Adrenal gland (tissue), 19 donors: ENCODE measurements around the gene ARHGAP30. TPM values are rescaled to one million over a fixed set of nuclear protein-coding genes. Genes with fewer than 3 reads are reported as not detected.
"Not testable (repeated sequence)": the region's sequence is repeated elsewhere in the genome, so short reads cannot be mapped to it uniquely, and the experiment has no call there.

Experiments
- DNase-seq, 7 donors: peaks; one replicate each; pipeline ENCODE4 v3.0.0-alpha.2; 2019 to 2020
- H3K27ac ChIP-seq, 5 donors: fragments of 200-600 bp; sonication (generic) in 4 of 5; 1 replicate in 3 of 5; 2 replicates in 2 of 5; pipeline versions ENCODE4 v1.5.1 to v1.8.0; 2016 to 2020; ENCODE audit warnings: mild to moderate bottlenecking in 1 of 5
- H3K27me3 ChIP-seq: fragments of 200-600 bp; 2 replicates; pipeline ENCODE4 v1.8.0; 2021
- H3K36me3 ChIP-seq, 2 donors: fragments of 200-600 bp; replicated peaks in 1 of 2; 1 replicate in 1 of 2; 2 replicates in 1 of 2; pipeline versions ENCODE4 v1.5.1 to v1.8.0; 2018 to 2022
- H3K4me1 ChIP-seq, 2 donors: fragments of 200-600 bp; replicated peaks in 1 of 2; 1 replicate in 1 of 2; 2 replicates in 1 of 2; pipeline versions ENCODE4 v1.5.1 to v1.8.0; 2018 to 2021
- H3K4me3 ChIP-seq, 4 donors: fragments of 200-600 bp; sonication (generic) in 3 of 4; one replicate each; pipeline ENCODE4 v1.5.1; 2016 to 2018
- H3K9me3 ChIP-seq, 3 donors: fragments of 200-600 bp; sonication (generic) in 1 of 3; replicated peaks in 1 of 3; 1 replicate in 2 of 3; 2 replicates in 1 of 3; pipeline versions ENCODE4 v1.5.1 to v1.8.0; 2016 to 2021
- POLR2A ChIP-seq, 2 donors: fragments of 450-650 bp; IDR thresholded peaks; one replicate each; pipeline ENCODE4 v1.6.1; 2017; ENCODE audit warnings: antibody characterized with exemption in 2 of 2, mild to moderate bottlenecking in 2 of 2, moderate library complexity in 1 of 2
- WGBS, 4 donors: extraction: QIAGEN DNeasy Blood & Tissue Kit in 2 of 4; methylation state at CpG; one replicate each; pipeline versions ENCODE4 v1.1.5 to v1.1.7; 2013 to 2017; 5-methylcytosine and 5-hydroxymethylcytosine counted together
- intact Hi-C, 2 donors: fragments of 100-400 bp; cut with DNase I; formaldehyde crosslinking; loops; one replicate each; pipeline versions ENCODE4 v1.14.1 to v1.15.0; 2022 to 2023
- long read RNA-seq, 10 donors: library from polyadenylated mRNA in 3 of 10; unstranded in 2 of 10; stranded (forward) in 1 of 10; transcript quantifications; one replicate each; pipeline ENCODE4 v2.0.0 and lab custom pipeline, GENCODE V29; 2021 to 2026
- polyA plus RNA-seq, 3 donors: library from polyadenylated mRNA; stranded (reverse); fragments of 200-250 nt in 2 of 3; fragments of 350-450 nt in 1 of 3; fragmentation: Illumina TruSeq in 1 of 3; extraction: RNeasy Lipid Tissue Mini Kit (QIAGEN cat#74804) in 1 of 3; gene quantifications; one replicate each; pipeline ENCODE4 v1.2.3, GENCODE V29; 2013 to 2014
- total RNA-seq, 9 donors: library from RNA; depleted of rRNA in 4 of 9; stranded (reverse); fragments of >200 nt in 4 of 9; fragments of 120-200 nt in 1 of 9; fragmentation: NEBNext Ultra II Directional in 1 of 9; extraction: Animal tissue kit (Norgen Biotek cat#: 25700) in 1 of 9; gene quantifications; one replicate each; pipeline versions ENCODE4 v1.1.0 to v1.2.4, GENCODE V29; 2013 to 2023
- TF ChIP-seq, protein P1 (sequence below), 6 experiments: fragments of 450-650 bp in 4 of 6; fragments of 200-600 bp in 2 of 6; sonication (generic) in 1 of 6; IDR thresholded peaks; 1 replicate in 5 of 6; 2 replicates in 1 of 6; pipeline versions ENCODE4 v1.5.1 to v1.8.0; 2016 to 2021; ENCODE audit warnings: antibody characterized with exemption in 6 of 6, mild to moderate bottlenecking in 2 of 6, moderate library complexity in 1 of 6
- donor health status: healthy with polysubstance abuse.
- donor health status: Bipolar disorder and iron deficiency.
- donor health status: DM: yes; HTN: yes; CAD: no.
- donor health status: DM: no; HTN: no; CAD: no.
- donor health status: DM: no; HTN: no; CAD: no.
- donor health status: DM: yes; HTN: yes; CAD: no.

Gene ARHGAP30, protein sequence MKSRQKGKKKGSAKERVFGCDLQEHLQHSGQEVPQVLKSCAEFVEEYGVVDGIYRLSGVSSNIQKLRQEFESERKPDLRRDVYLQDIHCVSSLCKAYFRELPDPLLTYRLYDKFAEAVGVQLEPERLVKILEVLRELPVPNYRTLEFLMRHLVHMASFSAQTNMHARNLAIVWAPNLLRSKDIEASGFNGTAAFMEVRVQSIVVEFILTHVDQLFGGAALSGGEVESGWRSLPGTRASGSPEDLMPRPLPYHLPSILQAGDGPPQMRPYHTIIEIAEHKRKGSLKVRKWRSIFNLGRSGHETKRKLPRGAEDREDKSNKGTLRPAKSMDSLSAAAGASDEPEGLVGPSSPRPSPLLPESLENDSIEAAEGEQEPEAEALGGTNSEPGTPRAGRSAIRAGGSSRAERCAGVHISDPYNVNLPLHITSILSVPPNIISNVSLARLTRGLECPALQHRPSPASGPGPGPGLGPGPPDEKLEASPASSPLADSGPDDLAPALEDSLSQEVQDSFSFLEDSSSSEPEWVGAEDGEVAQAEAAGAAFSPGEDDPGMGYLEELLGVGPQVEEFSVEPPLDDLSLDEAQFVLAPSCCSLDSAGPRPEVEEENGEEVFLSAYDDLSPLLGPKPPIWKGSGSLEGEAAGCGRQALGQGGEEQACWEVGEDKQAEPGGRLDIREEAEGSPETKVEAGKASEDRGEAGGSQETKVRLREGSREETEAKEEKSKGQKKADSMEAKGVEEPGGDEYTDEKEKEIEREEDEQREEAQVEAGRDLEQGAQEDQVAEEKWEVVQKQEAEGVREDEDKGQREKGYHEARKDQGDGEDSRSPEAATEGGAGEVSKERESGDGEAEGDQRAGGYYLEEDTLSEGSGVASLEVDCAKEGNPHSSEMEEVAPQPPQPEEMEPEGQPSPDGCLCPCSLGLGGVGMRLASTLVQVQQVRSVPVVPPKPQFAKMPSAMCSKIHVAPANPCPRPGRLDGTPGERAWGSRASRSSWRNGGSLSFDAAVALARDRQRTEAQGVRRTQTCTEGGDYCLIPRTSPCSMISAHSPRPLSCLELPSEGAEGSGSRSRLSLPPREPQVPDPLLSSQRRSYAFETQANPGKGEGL
- total RNA-seq (10 to 100 TPM in 5 of 9 donors, 1 to 10 TPM in 3, under 1 TPM in 1; 0.89 to 15.7 (median 10.1) TPM), polyA plus RNA-seq (10 to 100 TPM in 1 of 3 donors, 1 to 10 TPM in 2; 3.7 to 17.5 (median 4.5) TPM)
- long read RNA-seq, donor 1, result 0 reads
- long read RNA-seq, donor 2, partial matches to known transcripts, result 6 of 6 reads
- long read RNA-seq, donor 2, other reads (novel, unspliced or antisense), result 0 of 6 reads
- long read RNA-seq, donor 3, result 0 reads
- long read RNA-seq, donor 4, partial matches to known transcripts, result 0 of 6 reads
- long read RNA-seq, donor 4, other reads (novel, unspliced or antisense), result 6 of 6 reads
- long read RNA-seq, donor 5, full-length matches to known transcripts, result 12 of 26 reads
- long read RNA-seq, donor 5, partial matches to known transcripts, result 2 of 26 reads
- long read RNA-seq, donor 5, other reads (novel, unspliced or antisense), result 12 of 26 reads
- long read RNA-seq, donor 6, full-length matches to known transcripts, result 2 of 4 reads
- long read RNA-seq, donor 6, partial matches to known transcripts, result 1 of 4 reads
- long read RNA-seq, donor 6, other reads (novel, unspliced or antisense), result 1 of 4 reads
- long read RNA-seq, donor 7, result 0 reads
- long read RNA-seq, donor 8, result 0 reads
- long read RNA-seq, donor 9, result 0 reads
- long read RNA-seq, donor 10, result 0 reads

DNA sequence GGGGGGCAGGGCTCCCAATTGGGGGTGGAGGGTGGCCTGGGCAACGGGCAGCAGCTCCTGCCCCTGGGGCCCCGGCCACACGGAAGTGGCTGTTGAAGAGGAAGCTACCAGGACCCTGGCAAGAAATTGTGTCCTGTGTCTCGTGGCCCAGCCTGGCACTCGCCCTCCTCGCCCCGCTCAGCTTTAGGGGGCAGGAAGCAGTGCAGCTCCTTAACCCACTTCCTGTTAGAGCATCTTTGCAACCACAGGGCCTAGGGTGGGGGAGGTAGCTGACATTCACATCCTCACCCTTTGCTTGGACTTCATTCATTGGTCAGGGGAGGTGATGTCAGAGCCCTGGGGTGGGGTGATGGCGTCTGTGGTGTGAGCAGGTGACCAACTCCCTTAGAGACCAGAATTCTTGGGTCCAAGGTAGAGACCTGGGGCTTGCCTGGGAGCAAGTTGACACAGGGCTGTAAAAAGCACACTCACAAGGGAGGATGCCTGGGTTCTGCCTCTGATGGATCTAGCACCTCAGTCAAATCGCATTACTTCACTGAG, at the start of gene ARHGAP30:
Gene ARHGAP30 (minus strand): TSS at position 161 of the 540 bp plus-strand sequence. CDS start 267 bp downstream, outside the sequence.
- H3K36me3 ChIP-seq, result no peaks in the 10 kb centered on the region
- intact Hi-C loops, result no loop called here
- peak within 1 kb of the TSS in 1 of 4 donors; percentile 55 for H3K4me3 ChIP-seq
- DNase-seq, result peak; percentile 39 to 81 (median 64)
- peak within 1 kb of the TSS; percentile 13 to 87 (median 56) for H3K27ac ChIP-seq
- no peaks in the 10 kb centered on the region for H3K4me1 ChIP-seq
- no peaks in the 10 kb centered on the region for H3K9me3 ChIP-seq
- TF ChIP-seq POLR2A (IDR thresholded peaks at IDR 0.05), result peak; percentile 20 to 37
- TF ChIP-seq, protein P1, sequence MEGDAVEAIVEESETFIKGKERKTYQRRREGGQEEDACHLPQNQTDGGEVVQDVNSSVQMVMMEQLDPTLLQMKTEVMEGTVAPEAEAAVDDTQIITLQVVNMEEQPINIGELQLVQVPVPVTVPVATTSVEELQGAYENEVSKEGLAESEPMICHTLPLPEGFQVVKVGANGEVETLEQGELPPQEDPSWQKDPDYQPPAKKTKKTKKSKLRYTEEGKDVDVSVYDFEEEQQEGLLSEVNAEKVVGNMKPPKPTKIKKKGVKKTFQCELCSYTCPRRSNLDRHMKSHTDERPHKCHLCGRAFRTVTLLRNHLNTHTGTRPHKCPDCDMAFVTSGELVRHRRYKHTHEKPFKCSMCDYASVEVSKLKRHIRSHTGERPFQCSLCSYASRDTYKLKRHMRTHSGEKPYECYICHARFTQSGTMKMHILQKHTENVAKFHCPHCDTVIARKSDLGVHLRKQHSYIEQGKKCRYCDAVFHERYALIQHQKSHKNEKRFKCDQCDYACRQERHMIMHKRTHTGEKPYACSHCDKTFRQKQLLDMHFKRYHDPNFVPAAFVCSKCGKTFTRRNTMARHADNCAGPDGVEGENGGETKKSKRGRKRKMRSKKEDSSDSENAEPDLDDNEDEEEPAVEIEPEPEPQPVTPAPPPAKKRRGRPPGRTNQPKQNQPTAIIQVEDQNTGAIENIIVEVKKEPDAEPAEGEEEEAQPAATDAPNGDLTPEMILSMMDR (IDR thresholded peaks at IDR 0.05), result no peak
- peaks cover 6% of the 10 kb centered on the region for H3K27me3 ChIP-seq
- WGBS, 4 donors, result 69 to 78% (median 77%) methylated on average over 3 to 9 of the region's 9 CpGs

DNA sequence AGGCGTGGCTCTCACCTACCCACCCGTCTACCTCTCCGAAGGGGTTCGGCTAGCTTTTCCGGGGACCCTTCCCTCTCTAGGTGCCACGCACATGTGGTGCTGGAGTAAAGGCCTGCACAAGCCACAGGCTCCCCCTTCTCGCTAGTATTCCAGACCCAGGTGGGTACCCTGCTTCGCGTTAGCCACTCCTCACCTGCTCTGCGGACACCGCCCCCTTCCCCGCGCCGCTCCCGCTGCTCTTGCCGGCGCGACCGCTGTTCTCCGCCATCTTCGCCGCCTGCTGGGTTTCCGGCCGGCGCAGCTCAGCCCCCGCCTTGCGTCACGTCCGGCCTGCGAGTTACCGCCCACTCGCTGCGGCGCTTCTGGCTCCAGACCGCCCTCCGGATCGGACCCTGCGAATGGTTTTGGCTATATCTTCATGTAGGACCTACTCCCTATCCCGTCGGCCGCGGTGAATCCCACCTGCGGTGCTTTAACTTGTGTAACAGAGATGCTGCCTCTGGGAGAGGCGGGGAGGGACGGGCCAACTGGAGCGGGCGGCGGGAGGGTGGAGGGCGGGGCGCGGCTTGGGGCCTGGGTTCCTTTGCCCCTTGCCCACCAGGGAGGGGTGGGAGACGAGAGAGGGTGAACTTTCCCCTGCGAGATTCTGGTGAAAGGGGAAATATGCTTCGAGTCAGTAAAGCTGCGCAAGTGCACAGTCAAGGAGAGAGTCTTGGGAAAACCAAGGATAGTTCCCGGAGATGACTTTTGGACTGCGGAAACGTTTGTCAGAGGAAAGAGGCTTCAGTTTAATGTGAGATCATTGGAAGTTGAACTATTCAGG, 48.3 kb upstream of the ARHGAP30 start, which contains the start of the genes NIT1 and PFDN2:
Gene NIT1 (plus strand): TSS at position 347 of the 823 bp plus-strand sequence. CDS start 72 bp downstream, at position 419.
Gene PFDN2 (minus strand): TSS at position 279 of the 823 bp plus-strand sequence. CDS start 11 bp downstream, at position 268.
- DNase-seq, result peak; percentile 85 to 94 (median 89)
- peak; percentile 80 to 88 for TF ChIP-seq POLR2A (IDR thresholded peaks at IDR 0.05)
- TF ChIP-seq, protein P1 (IDR thresholded peaks at IDR 0.05), result peak in 1 of 6 experiments; percentile 5
- H3K4me3 ChIP-seq, result peak within 1 kb of the TSS; percentile 60 to 92 (median 88)
- H3K4me1 ChIP-seq, result peaks cover 30 to 64% of the 10 kb centered on the region in 2 donors
- intact Hi-C loops, result no loop called here
- H3K36me3 ChIP-seq, result peaks cover 0 to 33% of the 10 kb centered on the region in 2 donors
- no peaks in the 10 kb centered on the region for H3K9me3 ChIP-seq
- H3K27me3 ChIP-seq, result no peaks in the 10 kb centered on the region
- H3K27ac ChIP-seq, result peak within 1 kb of the TSS; percentile 91 to 100 (median 95)
- 1% methylated on average over 24 to 58 of the region's 58 CpGs for WGBS, 4 donors

DNA sequence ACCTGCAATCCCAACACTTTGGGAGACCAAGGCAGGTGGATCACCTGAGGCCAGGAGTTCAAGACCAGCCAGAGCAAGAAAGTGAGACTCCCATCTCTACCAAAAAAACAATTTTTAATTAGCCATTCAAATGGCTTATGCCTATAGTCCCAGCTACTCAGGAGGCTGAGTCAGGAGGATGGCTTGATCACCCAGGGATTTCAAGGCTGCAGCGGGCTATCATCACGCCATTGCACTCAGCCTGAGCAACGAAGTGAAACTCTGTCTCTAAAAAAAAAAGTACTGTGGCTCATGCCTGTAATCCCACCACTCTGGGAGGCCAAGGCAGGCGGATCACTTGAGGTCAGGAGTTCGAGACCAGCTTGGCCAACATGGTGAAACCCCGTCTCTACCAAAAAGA, 46.3 kb upstream of the ARHGAP30 start:
- Histone ChIP-seq H3K36me3 (peaks cover 0 to 13% of the 10 kb centered on the region in 2 donors), H3K4me1 (peaks cover 30 to 69% of the 10 kb centered on the region in 2 donors)
- intact Hi-C loops, H3K27ac ChIP-seq, H3K9me3 ChIP-seq, H3K4me3 ChIP-seq, DNase-seq, H3K27me3 ChIP-seq: not testable (repeated sequence)
- WGBS, 4 donors, result 72 to 90% (median 83%) methylated on average over 4 to 6 of the region's 6 CpGs
